ENCODE data around the gene MEGF11.

- no peak for TF ChIP-seq POLR2AphosphoS5 (IDR thresholded peaks at IDR 0.05; ENCODE audit: low read depth, low read length)
- no peak for TF ChIP-seq RAD21 (IDR thresholded peaks at IDR 0.05; ENCODE audit: low read depth)
- TF ChIP-seq EZH2phosphoT487 (IDR thresholded peaks at IDR 0.05; ENCODE audit: borderline replicate concordance): no peak
- TF ChIP-seq YY1 (IDR thresholded peaks at IDR 0.05; ENCODE audit: extremely low read depth, insufficient replicate concordance, low read depth, low read length): no peak
- TF ChIP-seq CTCF (IDR thresholded peaks at IDR 0.05 in 2 of 3, conservative IDR thresholded peaks at IDR 0.05 in 1 of 3; ENCODE audit: borderline replicate concordance in 1 of 3, insufficient read depth in 1 of 3, low read depth in 2 of 3, low read length in 2 of 3): no peak
These were observed 135.7 kb downstream of the MEGF11 start for GRCh38 chr15:66117841-66118240.
